ENCODE measurements around the gene TMEM184A. TPM values are rescaled to one million over a fixed set of nuclear protein-coding genes. Genes with fewer than 3 reads are reported as not detected.

Gene TMEM184A
- total and polyA plus RNA-seq, 2 of the 13 experiments (the other 11 are each of a cell fraction or from before 2014, with no cell fraction given): 9.5 to 20.4 TPM

DNA sequence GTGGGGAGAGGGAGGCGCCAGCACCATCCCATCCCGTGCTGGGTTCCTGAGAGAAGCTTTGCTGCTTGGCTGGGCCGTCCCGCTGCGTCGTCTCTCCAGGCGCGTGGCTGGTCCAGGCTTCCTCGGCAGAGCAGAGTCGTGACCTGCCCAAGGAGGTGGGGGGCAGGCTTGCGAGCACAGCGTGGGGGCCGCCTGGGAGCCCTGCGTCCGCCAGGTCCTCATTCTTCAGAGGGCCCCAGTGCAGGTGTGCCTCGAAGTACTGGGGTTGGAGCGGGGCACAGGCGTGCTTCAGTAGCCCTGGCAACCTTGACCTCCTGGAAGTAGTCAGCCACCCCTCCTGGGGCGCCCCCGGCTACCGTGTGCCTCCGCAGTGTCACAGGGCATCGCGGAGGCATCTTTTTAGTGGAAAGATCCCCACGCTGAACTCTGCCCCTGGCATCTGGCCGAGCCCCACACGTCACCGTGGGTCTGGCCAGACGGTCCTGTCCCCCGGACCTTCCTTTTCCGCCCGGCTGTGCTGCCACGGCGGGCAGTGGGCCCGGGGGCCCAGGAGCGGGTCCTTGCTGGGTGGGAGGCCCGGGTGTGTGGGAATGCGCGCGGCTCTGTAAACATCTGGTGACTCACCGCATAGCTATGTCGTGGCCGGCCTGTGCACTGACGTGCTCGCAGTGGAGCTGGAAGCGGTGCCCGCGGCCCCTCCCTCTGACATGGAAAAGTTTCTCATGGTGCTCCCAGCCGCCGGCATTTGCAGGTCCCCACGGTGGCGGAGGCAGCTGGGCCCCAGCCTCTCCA lies 19.1 kb downstream of the TMEM184A start (continued):
- TF ChIP-seq, protein P1, sequence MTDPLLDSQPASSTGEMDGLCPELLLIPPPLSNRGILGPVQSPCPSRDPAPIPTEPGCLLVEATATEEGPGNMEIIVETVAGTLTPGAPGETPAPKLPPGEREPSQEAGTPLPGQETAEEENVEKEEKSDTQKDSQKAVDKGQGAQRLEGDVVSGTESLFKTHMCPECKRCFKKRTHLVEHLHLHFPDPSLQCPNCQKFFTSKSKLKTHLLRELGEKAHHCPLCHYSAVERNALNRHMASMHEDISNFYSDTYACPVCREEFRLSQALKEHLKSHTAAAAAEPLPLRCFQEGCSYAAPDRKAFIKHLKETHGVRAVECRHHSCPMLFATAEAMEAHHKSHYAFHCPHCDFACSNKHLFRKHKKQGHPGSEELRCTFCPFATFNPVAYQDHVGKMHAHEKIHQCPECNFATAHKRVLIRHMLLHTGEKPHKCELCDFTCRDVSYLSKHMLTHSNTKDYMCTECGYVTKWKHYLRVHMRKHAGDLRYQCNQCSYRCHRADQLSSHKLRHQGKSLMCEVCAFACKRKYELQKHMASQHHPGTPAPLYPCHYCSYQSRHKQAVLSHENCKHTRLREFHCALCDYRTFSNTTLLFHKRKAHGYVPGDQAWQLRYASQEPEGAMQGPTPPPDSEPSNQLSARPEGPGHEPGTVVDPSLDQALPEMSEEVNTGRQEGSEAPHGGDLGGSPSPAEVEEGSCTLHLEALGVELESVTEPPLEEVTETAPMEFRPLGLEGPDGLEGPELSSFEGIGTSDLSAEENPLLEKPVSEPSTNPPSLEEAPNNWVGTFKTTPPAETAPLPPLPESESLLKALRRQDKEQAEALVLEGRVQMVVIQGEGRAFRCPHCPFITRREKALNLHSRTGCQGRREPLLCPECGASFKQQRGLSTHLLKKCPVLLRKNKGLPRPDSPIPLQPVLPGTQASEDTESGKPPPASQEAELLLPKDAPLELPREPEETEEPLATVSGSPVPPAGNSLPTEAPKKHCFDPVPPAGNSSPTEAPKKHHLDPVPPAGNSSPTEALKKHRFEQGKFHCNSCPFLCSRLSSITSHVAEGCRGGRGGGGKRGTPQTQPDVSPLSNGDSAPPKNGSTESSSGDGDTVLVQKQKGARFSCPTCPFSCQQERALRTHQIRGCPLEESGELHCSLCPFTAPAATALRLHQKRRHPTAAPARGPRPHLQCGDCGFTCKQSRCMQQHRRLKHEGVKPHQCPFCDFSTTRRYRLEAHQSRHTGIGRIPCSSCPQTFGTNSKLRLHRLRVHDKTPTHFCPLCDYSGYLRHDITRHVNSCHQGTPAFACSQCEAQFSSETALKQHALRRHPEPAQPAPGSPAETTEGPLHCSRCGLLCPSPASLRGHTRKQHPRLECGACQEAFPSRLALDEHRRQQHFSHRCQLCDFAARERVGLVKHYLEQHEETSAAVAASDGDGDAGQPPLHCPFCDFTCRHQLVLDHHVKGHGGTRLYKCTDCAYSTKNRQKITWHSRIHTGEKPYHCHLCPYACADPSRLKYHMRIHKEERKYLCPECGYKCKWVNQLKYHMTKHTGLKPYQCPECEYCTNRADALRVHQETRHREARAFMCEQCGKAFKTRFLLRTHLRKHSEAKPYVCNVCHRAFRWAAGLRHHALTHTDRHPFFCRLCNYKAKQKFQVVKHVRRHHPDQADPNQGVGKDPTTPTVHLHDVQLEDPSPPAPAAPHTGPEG (CRISPR knock-in tag; IDR thresholded peaks at IDR 0.05): peak; percentile 61; the same call in 1 of the 2 replicates
- TF ChIP-seq PAXIP1 (CRISPR knock-in tag; conservative IDR thresholded peaks at IDR 0.05) (peak; percentile 95), RCOR2 (CRISPR knock-in tag; IDR thresholded peaks at IDR 0.05) (no peak), PHF21A (CRISPR knock-in tag; IDR thresholded peaks at IDR 0.05) (peak; percentile 92), RFX3 (CRISPR knock-in tag; IDR thresholded peaks at IDR 0.05) (peak; percentile 69), ZNF160 (CRISPR knock-in tag; IDR thresholded peaks at IDR 0.05) (no peak), ZKSCAN5 (CRISPR knock-in tag; IDR thresholded peaks at IDR 0.05) (no peak), ZNF784 (CRISPR knock-in tag; IDR thresholded peaks at IDR 0.05; ENCODE audit: borderline replicate concordance) (0 out of 2 replicates have a peak, but pooled peaks have one; percentile 82), TCF12 (IDR thresholded peaks at IDR 0.05) (no peak), TCF12 (CRISPR knock-in tag; IDR thresholded peaks at IDR 0.05) (peak; percentile 90; the same call in 1 of the 2 replicates), MIER2 (CRISPR knock-in tag; IDR thresholded peaks at IDR 0.05) (no peak), KMT2B (CRISPR knock-in tag; IDR thresholded peaks at IDR 0.05) (peak; percentile 60; the same call in 1 of the 2 replicates)
- TF ChIP-seq, protein P2, sequence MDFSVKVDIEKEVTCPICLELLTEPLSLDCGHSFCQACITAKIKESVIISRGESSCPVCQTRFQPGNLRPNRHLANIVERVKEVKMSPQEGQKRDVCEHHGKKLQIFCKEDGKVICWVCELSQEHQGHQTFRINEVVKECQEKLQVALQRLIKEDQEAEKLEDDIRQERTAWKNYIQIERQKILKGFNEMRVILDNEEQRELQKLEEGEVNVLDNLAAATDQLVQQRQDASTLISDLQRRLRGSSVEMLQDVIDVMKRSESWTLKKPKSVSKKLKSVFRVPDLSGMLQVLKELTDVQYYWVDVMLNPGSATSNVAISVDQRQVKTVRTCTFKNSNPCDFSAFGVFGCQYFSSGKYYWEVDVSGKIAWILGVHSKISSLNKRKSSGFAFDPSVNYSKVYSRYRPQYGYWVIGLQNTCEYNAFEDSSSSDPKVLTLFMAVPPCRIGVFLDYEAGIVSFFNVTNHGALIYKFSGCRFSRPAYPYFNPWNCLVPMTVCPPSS (IDR thresholded peaks at IDR 0.05): no peak
- TF ChIP-seq, protein P3, sequence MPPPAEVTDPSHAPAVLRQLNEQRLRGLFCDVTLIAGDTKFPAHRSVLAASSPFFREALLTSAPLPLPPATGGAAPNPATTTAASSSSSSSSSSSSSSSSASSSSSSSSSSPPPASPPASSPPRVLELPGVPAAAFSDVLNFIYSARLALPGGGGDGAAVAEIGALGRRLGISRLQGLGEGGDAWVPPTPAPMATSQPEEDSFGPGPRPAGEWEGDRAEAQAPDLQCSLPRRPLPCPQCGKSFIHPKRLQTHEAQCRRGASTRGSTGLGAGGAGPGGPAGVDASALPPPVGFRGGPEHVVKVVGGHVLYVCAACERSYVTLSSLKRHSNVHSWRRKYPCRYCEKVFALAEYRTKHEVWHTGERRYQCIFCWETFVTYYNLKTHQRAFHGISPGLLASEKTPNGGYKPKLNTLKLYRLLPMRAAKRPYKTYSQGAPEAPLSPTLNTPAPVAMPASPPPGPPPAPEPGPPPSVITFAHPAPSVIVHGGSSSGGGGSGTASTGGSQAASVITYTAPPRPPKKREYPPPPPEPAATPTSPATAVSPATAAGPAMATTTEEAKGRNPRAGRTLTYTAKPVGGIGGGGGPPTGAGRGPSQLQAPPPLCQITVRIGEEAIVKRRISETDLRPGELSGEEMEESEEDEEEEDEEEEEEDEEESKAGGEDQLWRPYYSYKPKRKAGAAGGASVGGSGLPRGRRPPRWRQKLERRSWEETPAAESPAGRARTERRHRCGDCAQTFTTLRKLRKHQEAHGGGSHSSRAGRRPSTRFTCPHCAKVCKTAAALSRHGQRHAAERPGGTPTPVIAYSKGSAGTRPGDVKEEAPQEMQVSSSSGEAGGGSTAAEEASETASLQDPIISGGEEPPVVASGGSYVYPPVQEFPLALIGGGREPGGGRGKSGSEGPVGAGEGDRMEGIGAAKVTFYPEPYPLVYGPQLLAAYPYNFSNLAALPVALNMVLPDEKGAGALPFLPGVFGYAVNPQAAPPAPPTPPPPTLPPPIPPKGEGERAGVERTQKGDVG (CRISPR knock-in tag; IDR thresholded peaks at IDR 0.05; ENCODE audit: borderline replicate concordance): no peak

Data from HepG2 (cell line).